Skin of body (tissue), 2 donors: ENCODE results near the gene ZNF483. TPM values are rescaled to one million over a fixed set of nuclear protein-coding genes. Genes with fewer than 3 reads are reported as not detected.
"Not testable (repeated sequence)": the region's sequence is repeated elsewhere in the genome, so short reads cannot be mapped to it uniquely, and the experiment has no call there.

Source experiments
- DNase-seq: peaks from one replicate; lab custom pipeline; 2025; lab: John Stamatoyannopoulos, UW
- total RNA-seq: library from RNA; depleted of rRNA; stranded (reverse); fragments of >200 nt; gene quantifications from one replicate; pipeline ENCODE4 v1.2.3, GENCODE V29; 2014

Gene ZNF483
- total RNA-seq, 1 donor from 2014 or later, result 4.2 TPM

DNA sequence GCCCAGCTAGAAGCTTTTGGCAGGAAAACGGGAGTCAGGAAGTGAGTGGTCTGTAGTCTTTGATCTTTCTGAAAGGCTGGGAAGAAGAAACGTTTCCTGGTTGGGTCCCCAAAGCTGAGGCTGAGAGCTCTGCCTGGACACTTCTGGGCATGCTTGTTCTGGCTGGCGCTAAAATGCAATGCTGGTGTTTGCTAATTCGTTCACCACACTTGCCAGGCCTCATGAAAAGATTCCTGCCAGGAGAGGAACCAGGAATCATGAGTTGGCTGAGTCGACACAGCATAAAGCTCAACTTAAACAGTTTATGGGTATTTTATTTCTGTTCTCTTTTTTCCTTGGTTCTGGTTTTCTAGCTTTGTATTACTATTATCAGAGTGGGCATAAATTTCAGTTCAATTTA, 85.2 kb downstream of the ZNF483 start:
- no peak for DNase-seq

DNA sequence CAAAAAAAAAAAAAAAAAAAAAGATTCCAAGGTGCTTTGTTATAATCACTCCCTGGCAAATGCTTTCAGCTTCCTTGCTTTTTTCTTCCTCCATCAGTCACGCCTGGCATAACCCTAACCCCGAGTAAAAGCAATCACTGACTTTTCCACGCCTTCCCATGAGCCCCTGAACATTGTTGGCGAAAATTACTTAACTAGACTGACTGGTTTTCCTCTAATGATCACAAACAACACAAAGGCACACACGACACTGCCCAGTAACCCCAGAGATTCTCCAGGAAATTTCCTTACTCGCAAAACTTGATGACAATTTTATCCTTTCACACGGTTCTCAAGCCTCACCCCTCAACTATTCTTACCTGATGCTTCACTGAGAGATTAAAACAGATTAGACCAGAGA, 85.9 kb downstream of the ZNF483 start:
- DNase-seq, result no peak

DNA sequence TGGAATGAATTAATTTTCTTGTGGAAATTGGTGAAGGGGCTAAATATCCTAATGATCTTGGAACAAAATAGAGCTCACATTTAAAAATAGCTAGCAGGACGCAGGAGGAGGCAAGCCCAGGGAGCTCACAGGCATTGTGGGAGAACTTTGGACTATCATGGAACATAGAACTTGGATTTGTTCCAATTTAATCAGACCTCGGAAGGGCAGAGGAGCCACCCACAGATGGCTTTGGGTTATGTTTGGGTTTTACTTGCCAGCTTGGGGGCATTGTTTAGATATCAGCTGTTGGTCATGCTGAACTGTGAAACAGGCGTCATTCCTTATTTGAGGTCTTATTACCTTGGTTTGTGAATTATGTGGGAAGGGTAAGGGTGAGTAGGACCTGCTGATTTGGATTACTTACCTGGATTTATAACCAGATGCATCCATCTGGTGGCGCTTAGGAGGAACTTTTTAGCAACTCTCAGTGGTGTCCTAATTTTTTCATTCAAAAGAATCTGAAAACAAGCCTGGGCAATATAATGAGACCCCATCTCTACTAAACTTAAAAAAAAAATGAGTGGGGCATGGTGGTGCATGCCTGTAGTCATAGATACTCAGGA, 88.6 kb downstream of the ZNF483 start:
- DNase-seq, result no peak

DNA sequence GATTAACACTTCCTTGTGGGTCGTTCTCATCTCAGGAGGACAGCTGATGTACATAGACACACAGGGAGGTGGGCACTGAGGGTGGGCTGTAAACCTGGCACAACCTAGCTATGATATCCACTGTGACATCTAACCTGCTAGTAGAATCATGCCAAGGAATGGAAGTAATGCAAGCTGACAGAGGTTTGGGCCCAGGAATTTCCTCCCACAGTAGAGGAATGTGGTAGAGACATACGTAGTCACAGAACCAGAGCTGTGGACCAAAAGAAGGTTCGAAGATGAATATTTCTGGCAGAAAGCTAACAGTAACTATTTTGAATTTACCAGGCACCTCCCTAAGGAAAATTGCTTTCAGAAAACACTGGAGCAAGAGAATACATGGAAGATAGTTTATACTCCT, 90.9 kb downstream of the ZNF483 start:
- DNase-seq, result no peak

- DNase-seq, result not testable (repeated sequence)
Observed at GRCh38 chr9:111617349-111617748, 92.4 kb downstream of the ZNF483 start.

GRCh38 chr9:111621895-111622480, 97.0 kb downstream of the ZNF483 start:
- no peak for DNase-seq

DNA sequence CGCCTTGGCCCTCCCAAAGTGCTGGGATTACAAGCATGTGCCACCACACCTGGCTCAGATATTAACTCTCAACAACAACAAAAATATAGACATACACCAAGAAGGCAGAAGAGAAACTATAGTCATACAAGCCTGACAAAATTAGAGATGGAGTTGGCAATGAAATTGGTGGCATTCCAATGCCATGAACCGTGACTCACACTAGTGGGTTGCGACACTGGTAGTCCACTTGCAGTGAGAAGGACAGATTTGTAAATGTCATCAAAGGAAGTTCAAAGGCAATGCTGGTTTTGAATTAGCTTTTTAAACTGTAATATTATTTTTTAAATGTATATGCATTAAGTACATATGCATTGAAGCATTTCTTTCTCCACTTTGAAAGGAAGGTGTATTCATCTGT, 97.6 kb downstream of the ZNF483 start:
- DNase-seq, result no peak

Other genes with a start within 250 kb of the ZNF483 start
- not detected for gene OR2K2, start 195.0 kb upstream of the ZNF483 start, total RNA-seq
- gene ECPAS, start 40.8 kb upstream of the ZNF483 start, total RNA-seq, result 91.0 TPM
- 40.2 TPM for gene PTGR1, start 74.5 kb downstream of the ZNF483 start, total RNA-seq
- gene DNAJC25, start 106.2 kb downstream of the ZNF483 start, total RNA-seq, result 6.6 TPM
- 34.5 TPM for gene GNG10, start 136.4 kb downstream of the ZNF483 start, total RNA-seq